ENCODE data around the gene DMWD. TPM values are rescaled to one million over a fixed set of nuclear protein-coding genes. Genes with fewer than 3 reads are reported as not detected.

The DMWD gene
- total RNA-seq, 1 donor from 2014 or later: 69.2 TPM

GRCh38 chr19:45790942-45791341 is 1.7 kb downstream of the DMWD start:
- no peak for DNase-seq
- peaks cover 44% of the 10 kb centered on the region for H3K36me3 ChIP-seq
- H3K27ac ChIP-seq (replicated peaks): no peak overlapping the region
- no peaks in the 10 kb centered on the region for H3K27me3 ChIP-seq (ENCODE audit: low read depth)
- H3K4me3 ChIP-seq: peak overlapping the region; percentile 80
- H3K4me1 ChIP-seq: peaks cover 57% of the 10 kb centered on the region
- intact Hi-C loops (cut with micrococcal nuclease): no loop called here
- no peaks in the 10 kb centered on the region for H3K9me3 ChIP-seq (replicated peaks)
- no peak for TF ChIP-seq CTCF (IDR thresholded peaks at IDR 0.05; ENCODE audit: borderline replicate concordance)

DNA sequence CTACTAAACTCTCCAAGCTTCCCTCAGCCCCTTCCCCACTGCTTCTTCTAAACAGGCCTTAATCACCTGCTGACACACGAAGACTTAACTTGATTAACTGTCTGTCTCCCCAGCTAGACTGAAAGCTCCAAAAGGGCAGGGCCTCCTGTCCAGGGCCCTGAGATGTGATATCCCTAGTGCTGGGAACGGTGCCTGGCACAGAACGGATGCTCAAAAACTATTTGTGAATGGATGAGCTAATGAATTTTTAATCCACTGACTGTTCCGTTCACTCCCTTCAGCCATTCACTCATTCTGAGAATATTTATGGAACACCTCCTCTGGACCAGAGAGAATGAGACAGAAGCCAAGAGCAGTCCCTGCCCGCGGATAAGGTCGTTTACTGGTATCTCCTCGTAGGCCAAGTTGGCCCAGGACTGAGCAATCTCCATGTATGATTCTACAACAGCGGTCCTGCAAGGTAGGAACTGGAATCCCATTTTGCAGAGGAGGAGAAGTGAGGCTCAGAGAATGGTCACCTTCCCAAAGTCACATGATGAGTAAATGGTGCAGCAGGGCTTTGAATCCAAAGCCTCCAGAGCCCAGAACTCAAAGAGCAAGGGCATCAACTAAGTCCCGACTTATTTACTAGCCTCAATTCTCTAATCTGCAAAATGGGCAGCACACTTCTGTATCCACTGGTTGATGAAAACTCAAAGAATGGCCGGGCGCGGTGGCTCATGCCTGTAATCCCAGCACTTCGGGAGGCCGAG is 3.4 kb downstream of the DMWD start:
- Histone ChIP-seq H3K4me1 (peaks cover 75% of the 10 kb centered on the region), H3K36me3 (peaks cover 51% of the 10 kb centered on the region), H3K27ac (replicated peaks) (peak overlapping the region; percentile 55), H3K9me3 (replicated peaks) (no peaks in the 10 kb centered on the region), H3K27me3 (ENCODE audit: low read depth) (no peaks in the 10 kb centered on the region), H3K4me3 (no peak overlapping the region)
- intact Hi-C loops (cut with micrococcal nuclease): no loop called here
- no peak for TF ChIP-seq CTCF (IDR thresholded peaks at IDR 0.05; ENCODE audit: borderline replicate concordance)
- no peak for DNase-seq

DNA sequence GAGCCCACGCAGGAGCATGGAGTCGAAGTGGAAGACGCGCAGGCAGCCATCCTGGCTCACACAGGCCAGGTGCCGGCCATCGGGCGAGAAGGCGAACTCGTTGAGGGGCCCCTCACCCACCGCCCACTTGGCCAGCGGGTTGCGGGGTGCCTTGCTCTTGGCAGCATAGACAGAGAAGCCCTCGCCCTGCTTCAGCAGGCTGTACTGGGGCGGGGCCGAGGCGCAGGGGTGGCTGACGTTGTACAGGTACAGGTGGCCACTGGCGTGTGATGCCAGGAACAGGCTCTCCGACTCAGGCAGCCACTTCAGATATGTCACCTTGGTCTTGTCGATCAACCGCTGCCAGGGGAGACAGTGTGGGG is 6.1 kb downstream of the DMWD start:
- no peak for DNase-seq
- Histone ChIP-seq H3K4me1 (peaks cover 86% of the 10 kb centered on the region), H3K4me3 (no peak overlapping the region), H3K9me3 (replicated peaks) (no peaks in the 10 kb centered on the region), H3K27me3 (ENCODE audit: low read depth) (no peaks in the 10 kb centered on the region), H3K27ac (replicated peaks) (peak overlapping the region; percentile 94), H3K36me3 (peaks cover 51% of the 10 kb centered on the region)
- intact Hi-C loops (cut with micrococcal nuclease): no loop called here
- TF ChIP-seq CTCF (IDR thresholded peaks at IDR 0.05; ENCODE audit: borderline replicate concordance): no peak

DNA sequence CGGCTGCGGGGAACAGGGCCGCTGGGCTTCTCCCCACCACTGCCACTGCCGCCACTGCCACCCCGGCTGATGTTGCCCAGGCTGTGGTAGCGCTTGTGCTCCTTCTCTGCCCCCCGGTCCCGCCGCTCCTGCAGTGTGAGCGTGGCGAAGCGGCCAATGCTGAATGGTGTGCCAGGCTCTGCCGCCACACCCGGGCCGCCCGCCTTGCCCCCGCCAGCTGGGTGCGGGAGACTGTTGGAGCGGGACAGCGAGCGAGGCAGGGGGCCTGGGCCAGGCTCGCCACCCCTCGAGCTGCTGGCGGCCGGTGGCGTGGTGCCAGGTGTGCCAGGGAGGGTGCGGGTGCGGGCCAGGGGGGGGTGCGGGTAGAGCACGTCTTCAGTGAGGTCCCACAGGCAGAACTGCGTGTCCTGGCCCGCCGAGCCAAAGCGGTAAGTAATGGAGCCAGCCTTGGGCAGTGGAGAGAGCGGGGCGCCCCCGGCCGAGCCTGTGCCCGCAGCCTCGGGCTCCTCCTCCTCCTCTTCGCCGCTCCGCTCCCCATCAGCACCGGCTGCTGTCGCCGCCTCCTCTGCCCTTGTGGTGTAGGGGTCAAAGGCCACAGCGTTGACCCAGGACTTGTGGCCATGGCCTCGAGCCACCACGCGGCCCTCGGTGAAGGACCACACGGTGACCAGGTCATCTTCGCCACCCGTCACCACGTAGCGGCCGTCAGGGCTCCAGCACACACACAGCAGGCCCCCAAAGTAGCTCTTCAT is 6.7 kb downstream of the DMWD start:
- DNase-seq: no peak
- Histone ChIP-seq H3K36me3 (peaks cover 51% of the 10 kb centered on the region), H3K4me1 (peaks cover 86% of the 10 kb centered on the region), H3K27me3 (ENCODE audit: low read depth) (no peaks in the 10 kb centered on the region), H3K4me3 (no peak overlapping the region), H3K9me3 (replicated peaks) (no peaks in the 10 kb centered on the region), H3K27ac (replicated peaks) (peak overlapping the region; percentile 94)
- TF ChIP-seq CTCF (IDR thresholded peaks at IDR 0.05; ENCODE audit: borderline replicate concordance): no peak
- intact Hi-C loops (cut with micrococcal nuclease): no loop called here

GRCh38 chr19:45785097-45785496 is 7.5 kb downstream of the DMWD start:
- TF ChIP-seq CTCF (IDR thresholded peaks at IDR 0.05; ENCODE audit: borderline replicate concordance): no peak
- Histone ChIP-seq H3K27me3 (ENCODE audit: low read depth) (no peaks in the 10 kb centered on the region), H3K27ac (replicated peaks) (peak overlapping the region; percentile 94), H3K4me1 (peaks cover 93% of the 10 kb centered on the region), H3K9me3 (replicated peaks) (no peaks in the 10 kb centered on the region), H3K36me3 (peaks cover 42% of the 10 kb centered on the region), H3K4me3 (no peak overlapping the region)
- intact Hi-C loops (cut with micrococcal nuclease): no loop called here
- no peak for DNase-seq
